ENCODE data around the gene TRAPPC2L.

TRAPPC2L gene

DNA sequence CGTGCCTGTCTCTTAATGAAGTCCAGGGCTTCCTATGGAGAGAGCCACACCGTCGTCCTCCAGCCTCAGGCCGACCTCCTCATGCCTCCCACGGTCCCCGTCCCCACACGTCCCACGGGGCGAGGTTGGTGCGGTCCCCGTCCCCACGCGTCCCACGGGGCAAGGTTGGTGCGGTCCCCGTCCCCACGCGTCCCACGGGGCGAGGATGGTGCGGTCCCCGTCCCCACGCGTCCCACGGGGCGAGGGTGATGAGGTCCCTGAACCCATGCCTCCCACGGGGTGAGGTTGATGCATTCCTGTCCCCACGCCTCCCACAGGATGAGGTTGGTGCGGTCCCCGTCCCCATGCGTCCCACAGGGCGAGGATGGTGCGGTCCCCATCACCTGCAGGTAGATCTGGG, 21.1 kb upstream of the TRAPPC2L start:
- no peak overlapping the region for H3K4me3 ChIP-seq (ENCODE audit: low read length)
- DNase-seq (ENCODE audit: low read depth) = no peak
- TF ChIP-seq, protein P1, sequence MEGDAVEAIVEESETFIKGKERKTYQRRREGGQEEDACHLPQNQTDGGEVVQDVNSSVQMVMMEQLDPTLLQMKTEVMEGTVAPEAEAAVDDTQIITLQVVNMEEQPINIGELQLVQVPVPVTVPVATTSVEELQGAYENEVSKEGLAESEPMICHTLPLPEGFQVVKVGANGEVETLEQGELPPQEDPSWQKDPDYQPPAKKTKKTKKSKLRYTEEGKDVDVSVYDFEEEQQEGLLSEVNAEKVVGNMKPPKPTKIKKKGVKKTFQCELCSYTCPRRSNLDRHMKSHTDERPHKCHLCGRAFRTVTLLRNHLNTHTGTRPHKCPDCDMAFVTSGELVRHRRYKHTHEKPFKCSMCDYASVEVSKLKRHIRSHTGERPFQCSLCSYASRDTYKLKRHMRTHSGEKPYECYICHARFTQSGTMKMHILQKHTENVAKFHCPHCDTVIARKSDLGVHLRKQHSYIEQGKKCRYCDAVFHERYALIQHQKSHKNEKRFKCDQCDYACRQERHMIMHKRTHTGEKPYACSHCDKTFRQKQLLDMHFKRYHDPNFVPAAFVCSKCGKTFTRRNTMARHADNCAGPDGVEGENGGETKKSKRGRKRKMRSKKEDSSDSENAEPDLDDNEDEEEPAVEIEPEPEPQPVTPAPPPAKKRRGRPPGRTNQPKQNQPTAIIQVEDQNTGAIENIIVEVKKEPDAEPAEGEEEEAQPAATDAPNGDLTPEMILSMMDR (conservative IDR thresholded peaks at IDR 0.05; ENCODE audit: low read length) = no peak

DNA sequence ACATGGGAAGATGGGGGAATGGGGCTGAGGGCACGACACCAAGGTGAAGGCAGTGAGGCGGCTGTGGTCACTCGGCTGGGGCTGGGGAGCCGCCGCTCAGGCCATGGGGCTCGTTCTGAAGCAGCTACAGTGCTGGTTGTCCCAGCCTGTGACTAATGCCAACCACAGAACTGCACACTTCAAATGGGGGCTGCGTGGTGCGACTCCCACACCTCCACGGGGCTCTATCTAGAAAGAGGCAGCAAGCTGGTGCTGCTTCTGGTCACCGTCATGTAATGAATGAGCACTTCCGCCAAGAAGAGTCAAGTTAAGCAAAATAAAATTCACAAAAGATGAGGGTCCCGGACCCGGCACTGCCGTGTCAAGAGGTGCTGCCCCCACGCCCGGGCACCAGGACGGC, 20.1 kb upstream of the TRAPPC2L start:
- DNase-seq (ENCODE audit: low read depth) = no peak
- TF ChIP-seq, protein P1 (conservative IDR thresholded peaks at IDR 0.05; ENCODE audit: low read length) = no peak

DNA sequence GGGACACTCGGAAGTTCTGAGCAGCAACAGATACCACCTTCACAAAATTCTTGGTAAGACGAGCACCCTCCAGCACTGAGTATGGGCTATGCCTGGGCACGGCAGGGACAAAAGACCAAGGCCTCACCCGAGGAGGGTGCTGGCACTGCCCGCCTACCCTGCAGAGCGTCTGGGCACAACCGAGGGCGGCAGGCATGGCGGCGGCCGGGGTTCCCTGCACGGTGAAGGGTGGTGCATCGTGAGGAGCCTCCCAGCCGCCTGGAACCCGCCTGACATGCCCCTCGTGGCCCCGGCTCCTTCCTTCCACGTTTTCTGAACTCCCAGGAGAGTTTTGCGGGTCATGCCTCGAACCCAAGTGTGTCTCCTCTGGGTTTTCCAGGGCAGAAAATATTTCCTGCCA, 19.1 kb upstream of the TRAPPC2L start:
- TF ChIP-seq, protein P1 (conservative IDR thresholded peaks at IDR 0.05; ENCODE audit: low read length) = no peak
- no peak overlapping the region for H3K4me3 ChIP-seq (ENCODE audit: low read length)
- DNase-seq (ENCODE audit: low read depth) = no peak

More for the DNA sequence above, 20.1 kb upstream of the TRAPPC2L start:
- H3K4me3 ChIP-seq (ENCODE audit: low read length) = no peak overlapping the region

DNA sequence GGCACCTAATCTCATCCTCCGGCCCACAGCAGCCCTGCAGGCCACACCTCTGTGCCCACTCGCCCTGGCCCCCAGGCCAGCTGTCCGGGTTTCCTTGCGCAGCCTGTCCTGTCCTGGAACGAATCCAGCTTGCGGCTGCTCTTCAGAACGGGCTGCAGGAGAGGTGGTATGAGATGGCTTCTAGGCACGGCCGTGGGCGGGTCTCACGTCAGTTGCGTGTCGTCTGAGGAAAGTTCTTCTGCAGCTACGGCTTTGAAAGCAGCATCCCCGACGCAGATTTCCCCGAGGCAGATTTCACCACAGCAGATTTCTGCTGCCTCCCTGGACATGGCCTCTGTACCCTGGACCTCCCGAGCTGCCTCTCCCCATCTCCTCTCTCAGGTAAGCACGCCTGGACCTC, 18.4 kb upstream of the TRAPPC2L start:
- TF ChIP-seq, protein P1 (conservative IDR thresholded peaks at IDR 0.05; ENCODE audit: low read length) = no peak
- H3K4me3 ChIP-seq (ENCODE audit: low read length) = no peak overlapping the region
- no peak for DNase-seq (ENCODE audit: low read depth)

DNA sequence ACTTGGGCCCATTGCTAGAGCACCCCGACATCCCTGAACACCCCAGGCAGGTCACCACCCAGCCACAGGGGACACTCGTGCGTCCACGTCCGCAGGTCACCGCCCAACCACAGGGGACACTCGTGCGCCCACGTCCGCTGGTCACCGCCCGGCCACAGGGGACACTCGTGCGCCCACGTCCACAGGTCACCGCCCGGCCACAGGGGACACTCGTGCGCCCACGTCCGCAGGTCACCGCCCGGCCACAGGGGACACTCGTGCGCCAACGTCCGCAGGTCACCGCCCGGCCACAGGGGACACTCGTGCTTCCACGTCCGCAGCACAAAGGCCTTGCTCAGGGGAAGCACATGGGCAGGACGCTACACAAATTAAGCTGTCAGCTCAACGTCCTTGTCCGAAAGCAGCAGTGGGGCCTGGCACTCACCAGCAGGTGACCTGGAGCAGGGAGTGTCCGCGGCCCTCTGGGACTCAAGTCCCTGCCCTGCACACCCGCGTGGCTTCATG, 17.8 kb upstream of the TRAPPC2L start:
- no peak for DNase-seq (ENCODE audit: low read depth)
- no peak overlapping the region for H3K4me3 ChIP-seq (ENCODE audit: low read length)
- TF ChIP-seq, protein P1 (conservative IDR thresholded peaks at IDR 0.05; ENCODE audit: low read length) = no peak

DNA sequence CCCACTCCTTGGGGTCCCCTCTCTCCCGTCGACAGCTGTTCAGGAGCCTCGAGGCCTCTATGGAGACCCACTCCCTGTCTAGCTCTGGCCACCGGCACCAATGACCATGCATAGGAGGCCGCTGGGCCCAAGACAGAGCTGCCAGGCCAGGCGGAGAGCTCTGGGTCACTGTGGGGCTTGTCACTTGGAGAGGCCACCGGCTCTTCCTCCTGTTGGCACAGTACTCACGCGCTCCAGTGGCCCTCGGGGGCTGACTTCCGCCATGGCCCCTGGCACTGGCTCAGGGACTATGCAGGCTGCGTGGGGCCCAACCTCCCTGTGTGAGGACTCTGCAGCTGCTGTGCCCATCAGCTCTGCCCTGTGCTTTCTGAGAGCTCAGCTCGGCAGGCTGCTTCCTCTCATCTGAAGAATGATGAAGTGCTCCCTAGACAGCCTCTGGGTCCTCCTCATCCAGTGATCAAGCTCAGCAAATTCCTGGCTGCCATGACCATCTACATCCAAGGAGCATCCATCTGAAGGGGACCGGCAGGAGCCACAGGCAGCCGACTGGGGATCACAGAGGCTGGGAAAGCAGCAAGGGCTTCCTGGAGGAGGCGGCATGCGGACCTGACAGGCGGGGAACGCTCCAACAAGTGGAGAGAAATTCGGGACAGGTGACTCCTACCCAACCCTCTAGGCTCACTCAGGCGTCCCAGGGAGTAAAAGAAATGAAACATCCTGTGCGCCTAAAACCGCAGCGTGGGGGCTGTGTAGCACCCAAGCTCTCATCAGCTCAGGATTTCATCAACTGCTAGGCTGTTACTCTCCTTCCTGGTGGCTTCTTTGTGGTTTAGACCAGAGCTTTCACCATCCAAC, 17.0 kb upstream of the TRAPPC2L start:
- no peak overlapping the region for H3K4me3 ChIP-seq (ENCODE audit: low read length)
- TF ChIP-seq, protein P1 (conservative IDR thresholded peaks at IDR 0.05; ENCODE audit: low read length) = no peak
- DNase-seq (ENCODE audit: low read depth) = no peak

All from AG10803 (cell line).